K562 (cell line): ENCODE data around the gene PIK3AP1. TPM values are rescaled to one million over a fixed set of nuclear protein-coding genes. Genes with fewer than 3 reads are reported as not detected.

Experiments
- ATAC-seq: fragments of 200-7000 bp; cut with Tn5 transposase; 3 replicates; pipeline ENCODE4 v1.9.1; 2020; ENCODE audit warnings: moderate library complexity
- BruUV-seq: library from RNA; stranded (reverse); fragments of 400-500 nt; replicated peaks from 2 replicates; lab custom pipeline; 2021; lab: Mats Ljungman, UMichigan
- CTCF ChIA-PET: fragments of 300-600 bp; formaldehyde crosslinking; extraction: SDS; loops from one replicate; lab custom pipeline; 2021; ENCODE audit warnings: low intra/inter-chr PET ratio; lab: Yijun Ruan, JAX
- POLR2A ChIA-PET: fragments of 300-600, 350-650 bp; sonication (Branson Sonifier 250); formaldehyde crosslinking; extraction: SDS; loops from one replicate; lab custom pipeline; 2021; ENCODE audit warnings: antibody characterized with exemption, inconsistent platforms; lab: Yijun Ruan, JAX
- DNase-seq, 4 experiments: peaks; one replicate each; pipeline versions ENCODE4 v3.0.0 to v3.0.0-alpha.2; 2011 to 2018; ENCODE audit warnings: low spot score in 3 of 4, mixed read lengths in 3 of 4; ENCODE audit errors: extremely low read depth in 1 of 4
- FAIRE-seq: peaks from 2 replicates; lab custom pipeline; 2011; peaks lifted over from hg19 to GRCh38; lab: Jason Lieb, UNC
- H2AFZ ChIP-seq: 2 replicates; pipeline ENCODE4 v1.6.0; 2011; ENCODE audit warnings: low read depth, low read length, control low read depth, inconsistent platforms
- H3K27ac ChIP-seq: fragments of 200-600 bp; 3 replicates; pipeline ENCODE4 v1.8.0; 2011; ENCODE audit warnings: low read depth, mild to moderate bottlenecking, control low read depth, inconsistent platforms, low read length, moderate library complexity, mixed read lengths; ENCODE audit errors: extremely low read depth
- H3K27me3 ChIP-seq, 2 experiments: fragments of 300-600 bp in 1 of 2; 2 replicates in 1 of 2; 3 replicates in 1 of 2; pipeline versions ENCODE4 v1.6.0 to v1.8.0; 2011; ENCODE audit warnings: inconsistent platforms in 2 of 2, low read length in 2 of 2, mild to moderate bottlenecking in 1 of 2, mixed read lengths in 1 of 2, moderate library complexity in 1 of 2; ENCODE audit not compliant: control insufficient read depth in 2 of 2, insufficient read depth in 2 of 2
- H3K36me3 ChIP-seq: fragments of 300-600 bp; 3 replicates; pipeline ENCODE4 v1.8.0; 2011; ENCODE audit warnings: mild to moderate bottlenecking, low read length, inconsistent platforms; ENCODE audit not compliant: control insufficient read depth, insufficient read depth
- H3K4me1 ChIP-seq, 2 experiments: fragments of 200-600 bp in 1 of 2; replicated peaks in 1 of 2; 2 replicates in 1 of 2; 3 replicates in 1 of 2; pipeline versions ENCODE4 v1.5.1 to v1.8.0; 2011; ENCODE audit warnings: inconsistent platforms in 2 of 2, low read length in 2 of 2, mild to moderate bottlenecking in 1 of 2, mixed read lengths in 1 of 2, moderate library complexity in 1 of 2; ENCODE audit not compliant: control insufficient read depth in 2 of 2, insufficient read depth in 2 of 2
- H3K4me2 ChIP-seq: 2 replicates; pipeline ENCODE4 v1.6.1; 2011; ENCODE audit warnings: low read length, control low read depth, inconsistent platforms, mixed read lengths; ENCODE audit not compliant: insufficient read depth
- H3K4me3 ChIP-seq: fragments of 200-600 bp; sonication (generic), shearing (Covaris generic); 2 replicates; pipeline ENCODE4 v1.5.1; 2016; ENCODE audit warnings: control low read depth, inconsistent platforms
- H3K79me2 ChIP-seq: fragments of 200-600 bp; 3 replicates; pipeline ENCODE4 v1.8.0; 2011; ENCODE audit warnings: low read length, inconsistent platforms; ENCODE audit not compliant: control insufficient read depth, insufficient read depth
- H3K9ac ChIP-seq, 2 experiments: 2 replicates each; pipeline versions ENCODE4 v1.6.0 to v1.6.1; 2011; ENCODE audit warnings: low read depth in 2 of 2, low read length in 2 of 2, control low read depth in 1 of 2, inconsistent platforms in 1 of 2, mild to moderate bottlenecking in 1 of 2, mixed read lengths in 1 of 2; ENCODE audit not compliant: insufficient read depth in 1 of 2
- H3K9me1 ChIP-seq: one replicate; pipeline ENCODE4 v1.6.0; 2011; ENCODE audit warnings: inconsistent platforms, mild to moderate bottlenecking, low read length, moderate library complexity; ENCODE audit not compliant: control insufficient read depth, insufficient read depth
- H3K9me3 ChIP-seq: replicated peaks from 2 replicates; pipeline ENCODE4 v1.5.1; 2011; ENCODE audit warnings: low read depth, low read length, inconsistent platforms; ENCODE audit not compliant: control insufficient read depth, insufficient read depth
- H4K20me1 ChIP-seq: replicated peaks from 2 replicates; pipeline ENCODE4 v1.6.1; 2011; ENCODE audit warnings: low read length, inconsistent platforms, mixed read lengths; ENCODE audit not compliant: control insufficient read depth, insufficient read depth
- NRF1 ChIP-seq, 2 experiments: fragments of 450-650 bp; IDR thresholded peaks in 1 of 2; conservative IDR thresholded peaks in 1 of 2; 2 replicates each; pipeline ENCODE4 v1.6.1; 2014; ENCODE audit warnings: mild to moderate bottlenecking in 2 of 2
- ZBED1 ChIP-seq: IDR thresholded peaks from 2 replicates; pipeline ENCODE4 v1.6.1; 2014
- ZNF589 ChIP-seq: fragments of 200-800 bp; sonication (Bioruptor generic); IDR thresholded peaks from 2 replicates; pipeline ENCODE4 v1.6.1; 2016; ENCODE audit warnings: low read depth, missing genetic modification characterization, missing compliant biosample characterization
- WGBS: fragments of 100-300 bp; shearing (Covaris generic); methylation state at CpG from one replicate; pipeline ENCODE4 v1.1.6; 2016; ENCODE audit warnings: low coverage, mixed read lengths; ENCODE audit not compliant: insufficient coverage; ENCODE audit errors: missing lambda C conversion rate; 5-methylcytosine and 5-hydroxymethylcytosine counted together
- in situ Hi-C: fragments of 300-500 bp; cut with MboI; formaldehyde crosslinking; loops from 4 replicates; pipeline ENCODE4 v1.15.0; 2018; ENCODE audit warnings: inconsistent platforms, mixed read lengths
- intact Hi-C: fragments of 100-400 bp; cut with micrococcal nuclease; formaldehyde crosslinking; loops from 2 replicates; pipeline ENCODE4 v1.14.2; 2022
- polyA plus RNA-seq, 8 experiments: library from polyadenylated mRNA; depleted of rRNA in 4 of 8; stranded (reverse) in 5 of 8; unstranded in 3 of 8; fragments of >200 nt; fragmentation: Nextera tagmentation in 2 of 8; fragmentation: Illumina TruSeq in 1 of 8; extraction: Ambion mirVana in 2 of 8; extraction: Trizol in 1 of 8; gene quantifications; 2 replicates each; pipeline versions ENCODE4 v1.2.1 to v1.2.3, GENCODE V29; 2011 to 2014; ENCODE audit warnings: inconsistent platforms in 1 of 8, missing spikeins in 1 of 8
- total RNA-seq, 7 experiments: library from RNA; depleted of rRNA in 6 of 7; stranded (reverse); fragments of >200 nt in 6 of 7; fragmentation: Illumina TruSeq in 2 of 7; extraction: Trizol in 2 of 7; gene quantifications; 2 replicates each; pipeline versions ENCODE4 v1.2.1 to v1.2.3, GENCODE V29; 2011 to 2021; ENCODE audit warnings: low replicate concordance in 1 of 7
- TF ChIP-seq, protein P1 (sequence below): fragments of 250-450 bp; sonication (Bioruptor Pico); IDR thresholded peaks from 2 replicates; pipeline ENCODE4 v1.9.0; 2021; ENCODE audit warnings: mild to moderate bottlenecking, inconsistent platforms

The PIK3AP1 gene
- total and polyA plus RNA-seq, 9 of the 15 experiments (the other 6 are each of a cell fraction or from before 2014, with no cell fraction given), result 0.20 to 2.4 (median 1.4) TPM

DNA sequence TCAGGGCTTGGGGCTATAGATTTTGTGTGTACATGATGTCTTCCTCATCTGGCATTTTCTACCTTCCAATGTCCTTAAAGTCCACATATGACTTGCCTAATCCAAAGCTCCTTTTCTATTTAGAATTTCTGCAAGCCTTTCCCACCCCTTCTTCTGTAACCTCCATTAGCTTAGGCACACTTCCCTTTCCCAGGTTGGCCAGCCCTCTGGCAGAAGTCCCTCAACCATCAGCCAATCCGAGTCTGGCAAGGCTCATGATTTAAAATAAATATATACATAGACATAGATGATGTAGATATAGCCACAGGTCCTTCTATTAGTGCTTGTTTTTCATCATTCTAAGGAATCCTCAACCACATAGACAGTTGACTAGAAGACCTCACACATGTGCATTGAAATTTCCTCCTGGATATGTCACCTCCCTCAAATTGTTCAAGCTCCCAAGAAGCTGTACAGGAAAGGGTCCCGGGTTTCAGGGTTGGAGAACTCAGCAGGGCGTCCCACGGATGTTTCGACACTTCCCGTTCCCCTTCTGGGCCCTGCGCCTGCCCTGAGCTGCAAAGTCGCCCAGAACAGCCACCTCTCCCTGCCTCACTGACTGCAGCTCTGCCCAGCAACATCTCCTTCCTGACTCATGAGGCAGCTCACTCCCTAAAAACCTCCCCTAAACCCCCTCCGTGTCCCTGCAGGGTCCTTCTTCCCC, 20.4 kb upstream of the PIK3AP1 start:
- FAIRE-seq (no peak), ATAC-seq (0 out of 3 replicates have a peak, but pooled peaks have one; percentile 44), DNase-seq (no peak)
- CTCF ChIA-PET, result no interaction called here
- H3K36me3 ChIP-seq, result no peaks in the 10 kb centered on the region
- H3K9ac ChIP-seq, result no peak overlapping the region
- no peaks in the 10 kb centered on the region for H4K20me1 ChIP-seq
- H3K4me3 ChIP-seq, result no peak overlapping the region
- 0 out of 2 replicates have a peak overlapping the region, but pooled peaks have one; percentile 51 for H2AFZ ChIP-seq
- H3K9me1 ChIP-seq, result no peaks in the 10 kb centered on the region
- in situ Hi-C loops, result loop anchor here (5.0 kb wide), 1 partner anchor 98 kb away; no protein-coding TSS in a partner anchor
- intact Hi-C loops, result loop anchor here (5.0 to 10.0 kb wide), 2 partner anchors 78 to 366 kb away; no protein-coding TSS in a partner anchor
- WGBS, result 11% methylated on average over 9 of the region's 9 CpGs
- no TSS peak for BruUV-seq
- no peak overlapping the region for H3K27ac ChIP-seq
- H3K79me2 ChIP-seq, result no peaks in the 10 kb centered on the region
- no peaks in the 10 kb centered on the region; a peak in 1 of 5 replicates for H3K4me1 ChIP-seq
- no peaks in the 10 kb centered on the region for H3K9me3 ChIP-seq
- H3K4me2 ChIP-seq, result no peak overlapping the region
- no peaks in the 10 kb centered on the region for H3K27me3 ChIP-seq
- TF ChIP-seq ZBED1 (no peak), ZNF589 (CRISPR knock-in tag) (no peak), NRF1 (conservative IDR thresholded peaks at IDR 0.05 in 1 of 2, IDR thresholded peaks at IDR 0.05 in 1 of 2) (peak; percentile 28 to 29; a peak in 2 of 4 replicates)
- TF ChIP-seq, protein P1, sequence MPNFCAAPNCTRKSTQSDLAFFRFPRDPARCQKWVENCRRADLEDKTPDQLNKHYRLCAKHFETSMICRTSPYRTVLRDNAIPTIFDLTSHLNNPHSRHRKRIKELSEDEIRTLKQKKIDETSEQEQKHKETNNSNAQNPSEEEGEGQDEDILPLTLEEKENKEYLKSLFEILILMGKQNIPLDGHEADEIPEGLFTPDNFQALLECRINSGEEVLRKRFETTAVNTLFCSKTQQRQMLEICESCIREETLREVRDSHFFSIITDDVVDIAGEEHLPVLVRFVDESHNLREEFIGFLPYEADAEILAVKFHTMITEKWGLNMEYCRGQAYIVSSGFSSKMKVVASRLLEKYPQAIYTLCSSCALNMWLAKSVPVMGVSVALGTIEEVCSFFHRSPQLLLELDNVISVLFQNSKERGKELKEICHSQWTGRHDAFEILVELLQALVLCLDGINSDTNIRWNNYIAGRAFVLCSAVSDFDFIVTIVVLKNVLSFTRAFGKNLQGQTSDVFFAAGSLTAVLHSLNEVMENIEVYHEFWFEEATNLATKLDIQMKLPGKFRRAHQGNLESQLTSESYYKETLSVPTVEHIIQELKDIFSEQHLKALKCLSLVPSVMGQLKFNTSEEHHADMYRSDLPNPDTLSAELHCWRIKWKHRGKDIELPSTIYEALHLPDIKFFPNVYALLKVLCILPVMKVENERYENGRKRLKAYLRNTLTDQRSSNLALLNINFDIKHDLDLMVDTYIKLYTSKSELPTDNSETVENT (CRISPR knock-in tag), result no peak
- POLR2A ChIA-PET, result interaction anchor here (0.5 to 0.9 kb wide), 5 partner anchors 23 to 1469 kb away, joined by 3 to 5 read pairs (median 3); no protein-coding TSS in a partner anchor
